ENCODE data around the gene BRAF.

DNA sequence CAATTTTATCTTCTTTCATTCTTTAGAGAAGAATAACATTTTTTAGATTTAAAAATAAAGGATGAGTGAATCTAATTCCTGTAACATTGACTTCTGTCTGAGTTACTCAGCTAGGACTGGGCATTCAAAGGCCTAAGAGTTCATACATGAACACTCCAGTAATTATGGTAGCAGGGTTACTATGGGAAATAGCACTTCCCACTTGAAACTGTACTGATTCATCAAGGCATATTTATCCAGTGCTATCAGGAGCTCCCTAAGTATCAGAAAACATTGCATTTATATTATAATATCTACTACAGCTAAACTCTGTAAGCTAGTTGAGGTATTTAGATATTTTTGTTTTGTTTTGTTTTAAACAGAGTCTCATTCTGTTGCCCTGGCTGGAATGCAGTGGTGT, 186.4 kb downstream of the BRAF start:
- TF ChIP-seq CTCF (IDR thresholded peaks at IDR 0.05), result no peak
- TF ChIP-seq EZH2 (IDR thresholded peaks at IDR 0.05), result no peak
